ENCODE results near the gene TTC7B.

TTC7B gene

GRCh38 chr14:90555126-90556011 is 260.9 kb downstream of the TTC7B start:
- Mint-ChIP-seq H3K4me3 (peak overlapping the region; percentile 58 to 78 (median 73)), H3K27me3 (ENCODE audit: low read depth) (peaks cover 13% of the 10 kb centered on the region), H3K27ac (peak overlapping the region in 1 of 3 experiments; percentile 30), H3K9me3 (no peaks in the 10 kb centered on the region), H3K36me3 (ENCODE audit: low read depth) (peaks cover 6% of the 10 kb centered on the region), H3K4me1 (peaks cover 26% of the 10 kb centered on the region)
- TF ChIP-seq, protein P1, sequence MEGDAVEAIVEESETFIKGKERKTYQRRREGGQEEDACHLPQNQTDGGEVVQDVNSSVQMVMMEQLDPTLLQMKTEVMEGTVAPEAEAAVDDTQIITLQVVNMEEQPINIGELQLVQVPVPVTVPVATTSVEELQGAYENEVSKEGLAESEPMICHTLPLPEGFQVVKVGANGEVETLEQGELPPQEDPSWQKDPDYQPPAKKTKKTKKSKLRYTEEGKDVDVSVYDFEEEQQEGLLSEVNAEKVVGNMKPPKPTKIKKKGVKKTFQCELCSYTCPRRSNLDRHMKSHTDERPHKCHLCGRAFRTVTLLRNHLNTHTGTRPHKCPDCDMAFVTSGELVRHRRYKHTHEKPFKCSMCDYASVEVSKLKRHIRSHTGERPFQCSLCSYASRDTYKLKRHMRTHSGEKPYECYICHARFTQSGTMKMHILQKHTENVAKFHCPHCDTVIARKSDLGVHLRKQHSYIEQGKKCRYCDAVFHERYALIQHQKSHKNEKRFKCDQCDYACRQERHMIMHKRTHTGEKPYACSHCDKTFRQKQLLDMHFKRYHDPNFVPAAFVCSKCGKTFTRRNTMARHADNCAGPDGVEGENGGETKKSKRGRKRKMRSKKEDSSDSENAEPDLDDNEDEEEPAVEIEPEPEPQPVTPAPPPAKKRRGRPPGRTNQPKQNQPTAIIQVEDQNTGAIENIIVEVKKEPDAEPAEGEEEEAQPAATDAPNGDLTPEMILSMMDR (IDR thresholded peaks at IDR 0.05; ENCODE audit: unreplicated experiment in 3 of 3): no peak

DNA sequence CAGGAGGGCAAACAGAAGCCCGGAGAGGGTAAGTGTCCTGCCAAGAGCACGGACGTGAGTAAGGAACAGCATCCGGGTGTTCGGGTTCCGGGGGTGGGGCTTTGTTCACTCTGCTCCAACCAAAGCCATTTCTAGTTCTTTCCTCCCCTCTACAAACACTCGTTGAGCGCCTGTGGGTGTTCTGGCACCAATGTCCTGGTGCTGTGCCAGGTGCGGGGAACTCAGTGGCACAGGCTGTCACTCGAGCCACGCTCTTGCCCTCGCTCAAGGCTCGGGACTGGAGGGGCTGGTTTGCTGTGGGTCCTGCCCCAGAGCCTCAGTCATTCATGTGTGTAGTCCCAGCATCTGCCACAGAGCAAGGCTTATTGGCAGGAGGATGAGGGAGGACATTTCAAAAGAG is 261.9 kb downstream of the TTC7B start:
- Mint-ChIP-seq H3K4me1 (peaks cover 26% of the 10 kb centered on the region), H3K4me3 (no peak overlapping the region), H3K27me3 (ENCODE audit: low read depth) (peaks cover 17% of the 10 kb centered on the region), H3K9me3 (no peaks in the 10 kb centered on the region), H3K36me3 (ENCODE audit: low read depth) (no peaks in the 10 kb centered on the region), H3K27ac (no peak overlapping the region)
- TF ChIP-seq, protein P1 (IDR thresholded peaks at IDR 0.05; ENCODE audit: unreplicated experiment in 3 of 3): no peak

- TF ChIP-seq, protein P1 (IDR thresholded peaks at IDR 0.05; ENCODE audit: unreplicated experiment in 3 of 3): no peak
- Mint-ChIP-seq H3K4me1 (peaks cover 26% of the 10 kb centered on the region), H3K36me3 (ENCODE audit: low read depth) (no peaks in the 10 kb centered on the region), H3K4me3 (no peak overlapping the region), H3K9me3 (no peaks in the 10 kb centered on the region), H3K27me3 (ENCODE audit: low read depth) (peaks cover 17% of the 10 kb centered on the region), H3K27ac (peak overlapping the region in 2 of 3 experiments; percentile 55 to 59)
Measured at GRCh38 chr14:90553921-90554336, 262.3 kb downstream of the TTC7B start.

DNA sequence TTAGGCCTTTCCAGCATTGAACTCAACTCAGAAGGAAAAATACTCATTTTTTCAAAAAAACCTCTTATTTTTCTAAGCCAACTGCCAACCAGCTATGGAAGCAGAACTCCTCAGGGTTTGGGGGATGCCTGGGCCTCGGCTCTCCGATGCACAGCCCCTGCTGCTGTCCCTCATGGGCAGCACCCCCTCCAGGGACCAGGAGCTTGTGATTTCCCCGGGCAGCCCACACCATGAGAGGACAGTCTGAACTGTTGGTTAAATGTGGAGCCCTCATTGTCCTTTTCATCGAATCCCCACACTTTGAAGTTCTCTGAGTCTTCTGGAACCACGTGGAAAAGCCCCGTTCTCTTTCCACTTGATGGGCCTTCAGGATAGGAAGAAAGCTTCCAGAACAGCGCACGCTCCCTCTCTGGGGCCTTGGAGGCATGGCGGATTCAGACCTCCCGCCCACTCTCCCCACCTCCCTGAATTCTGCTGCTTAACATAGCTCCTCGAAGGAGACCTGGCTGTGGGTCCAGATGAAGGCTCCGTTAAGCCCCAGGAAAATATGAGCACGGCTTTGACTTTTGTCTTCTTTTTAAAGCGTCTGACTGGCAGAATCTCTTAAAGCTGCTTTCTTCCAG is 262.8 kb downstream of the TTC7B start:
- H3K4me3 Mint-ChIP-seq: no peak overlapping the region
- H3K4me1 Mint-ChIP-seq: peaks cover 26% of the 10 kb centered on the region
- H3K27me3 Mint-ChIP-seq (ENCODE audit: low read depth): peaks cover 17% of the 10 kb centered on the region
- no peaks in the 10 kb centered on the region for H3K36me3 Mint-ChIP-seq (ENCODE audit: low read depth)
- peak overlapping the region in 2 of 3 experiments; percentile 55 to 59 for H3K27ac Mint-ChIP-seq
- TF ChIP-seq, protein P1 (IDR thresholded peaks at IDR 0.05; ENCODE audit: unreplicated experiment in 3 of 3): no peak
- H3K9me3 Mint-ChIP-seq: no peaks in the 10 kb centered on the region

DNA sequence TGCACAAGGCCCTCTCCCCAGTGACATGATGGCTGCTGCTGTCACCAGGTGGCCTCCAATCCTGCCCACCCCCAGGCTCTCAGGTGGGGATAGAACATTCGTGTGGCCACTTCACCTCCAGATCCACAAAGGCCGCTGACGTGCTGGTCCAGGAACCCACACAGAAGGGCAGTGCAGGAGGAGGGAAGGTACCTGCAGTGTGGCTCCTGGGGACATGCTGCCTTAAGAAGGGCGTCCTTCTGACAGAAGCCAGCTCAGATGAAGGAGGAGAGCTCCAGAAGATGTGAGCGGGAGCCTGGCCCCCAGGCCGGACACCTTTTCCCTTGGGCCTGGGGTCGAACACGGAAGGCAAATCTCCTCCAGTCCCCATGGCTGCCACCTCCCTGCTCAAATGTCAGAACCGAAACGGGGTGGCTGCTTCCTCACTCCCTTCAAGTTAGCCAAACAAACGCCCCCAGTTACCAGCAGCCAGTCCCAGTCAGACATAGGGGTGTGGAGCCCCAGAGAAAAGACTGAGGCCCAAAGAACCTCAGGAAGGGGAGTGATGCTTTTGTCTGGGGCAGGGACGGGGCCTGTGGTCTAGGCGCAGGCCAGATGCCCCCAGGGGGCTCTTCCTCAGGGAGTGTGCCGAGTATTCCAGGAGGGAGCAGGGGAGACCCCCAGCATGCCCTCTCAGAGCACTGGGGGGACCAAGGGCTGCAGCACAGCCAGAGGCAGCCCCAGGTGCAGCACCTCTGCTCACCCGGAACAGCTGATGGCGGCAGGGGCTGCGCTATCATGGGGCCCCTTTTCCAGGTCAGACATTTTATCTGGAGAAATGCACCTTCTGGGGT is 263.5 kb downstream of the TTC7B start:
- TF ChIP-seq, protein P1 (IDR thresholded peaks at IDR 0.05; ENCODE audit: unreplicated experiment in 3 of 3): no peak
- H3K27me3 Mint-ChIP-seq (ENCODE audit: low read depth): peaks cover 17% of the 10 kb centered on the region
- H3K27ac Mint-ChIP-seq: no peak overlapping the region
- no peak overlapping the region for H3K4me3 Mint-ChIP-seq
- peaks cover 26% of the 10 kb centered on the region for H3K4me1 Mint-ChIP-seq
- H3K9me3 Mint-ChIP-seq: no peaks in the 10 kb centered on the region
- H3K36me3 Mint-ChIP-seq (ENCODE audit: low read depth): no peaks in the 10 kb centered on the region

Measured in nephron (organoid).